Cardiac muscle cell (in vitro differentiated cells and primary cell): Measurements from ENCODE around the gene OGFOD2. TPM values are rescaled to one million over a fixed set of nuclear protein-coding genes. Genes with fewer than 3 reads are reported as not detected.

ENCODE experiments used
- DNase-seq, 2 donors: peaks; one replicate each; pipeline versions ENCODE4 v3.0.0 to v3.0.0-alpha.2; 2010 to 2017; ENCODE audit warnings: low read depth in 1 of 2, low spot score in 1 of 2
- H3K27ac ChIP-seq: fragments of 200-600 bp; sonication (generic); 2 replicates; pipeline ENCODE4 v1.5.1; 2016
- H3K27me3 ChIP-seq: fragments of 200-600 bp; sonication (generic); 2 replicates; pipeline ENCODE4 v1.6.0; 2016; ENCODE audit warnings: control low read depth
- H3K36me3 ChIP-seq: fragments of 200-600 bp; sonication (generic); 2 replicates; pipeline ENCODE4 v1.5.1; 2016; ENCODE audit warnings: control low read depth
- H3K4me1 ChIP-seq: fragments of 200-600 bp; sonication (generic); 2 replicates; pipeline ENCODE4 v1.8.1; 2017; ENCODE audit warnings: low read depth, mild to moderate bottlenecking, mixed run types
- H3K4me3 ChIP-seq: fragments of 200-600 bp; sonication (generic); 2 replicates; pipeline ENCODE4 v1.5.1; 2016; ENCODE audit warnings: mild to moderate bottlenecking
- H3K9me3 ChIP-seq: fragments of 200-600 bp; sonication (generic); 2 replicates; pipeline ENCODE4 v1.5.1; 2017; ENCODE audit warnings: low read depth, mild to moderate bottlenecking, control low read depth
- CTCF ChIP-seq: IDR thresholded peaks from 2 replicates; pipeline ENCODE4 v1.5.1; 2012; ENCODE audit warnings: low read depth, mild to moderate bottlenecking, low read length
- polyA plus RNA-seq: library from polyadenylated mRNA; unstranded; fragments of >200 nt; fragmentation: Nextera tagmentation; extraction: Ambion mirVana; gene quantifications from 2 replicates; pipeline ENCODE4 v1.2.1, GENCODE V29; 2016
- total RNA-seq: library from RNA; depleted of rRNA; stranded (reverse); fragments of >200 nt; gene quantifications from 2 replicates; pipeline ENCODE4 v1.2.3, GENCODE V29; 2016

OGFOD2 gene
- total and polyA plus RNA-seq, 2 experiments from 2014 or later: 41.8 to 44.4 TPM

- no peaks in the 10 kb centered on the region for H3K9me3 ChIP-seq
- TF ChIP-seq CTCF: no peak
- no peaks in the 10 kb centered on the region for H3K36me3 ChIP-seq
- no peaks in the 10 kb centered on the region for H3K27me3 ChIP-seq
- H3K27ac ChIP-seq: no peak overlapping the region
- H3K4me1 ChIP-seq: no peaks in the 10 kb centered on the region
- no peak overlapping the region for H3K4me3 ChIP-seq
- no peak for DNase-seq
Measured at GRCh38 chr12:122989874-122990419, 14.9 kb downstream of the OGFOD2 start.

- no peaks in the 10 kb centered on the region for H3K9me3 ChIP-seq
- H3K4me1 ChIP-seq: no peaks in the 10 kb centered on the region
- H3K4me3 ChIP-seq: no peak overlapping the region
- no peak overlapping the region for H3K27ac ChIP-seq
- DNase-seq: no peak
- H3K36me3 ChIP-seq: no peaks in the 10 kb centered on the region
- H3K27me3 ChIP-seq: no peaks in the 10 kb centered on the region
- TF ChIP-seq CTCF: no peak
Measured at GRCh38 chr12:122990561-122990960, 15.5 kb downstream of the OGFOD2 start.

- Histone ChIP-seq H3K4me1 (no peaks in the 10 kb centered on the region), H3K27me3 (no peaks in the 10 kb centered on the region)
- no peak for DNase-seq
Measured at GRCh38 chr12:122990961-122991622, 16.0 kb downstream of the OGFOD2 start.

GRCh38 chr12:122991623-122992275 is 16.7 kb downstream of the OGFOD2 start:
- Histone ChIP-seq H3K36me3 (no peaks in the 10 kb centered on the region), H3K9me3 (no peaks in the 10 kb centered on the region), H3K4me3 (no peak overlapping the region), H3K4me1 (no peaks in the 10 kb centered on the region), H3K27ac (no peak overlapping the region), H3K27me3 (no peaks in the 10 kb centered on the region)
- no peak for TF ChIP-seq CTCF
- DNase-seq: no peak

More at GRCh38 chr12:122990961-122991622, 16.0 kb downstream of the OGFOD2 start:
- Histone ChIP-seq H3K9me3 (no peaks in the 10 kb centered on the region), H3K27ac (no peak overlapping the region), H3K36me3 (no peaks in the 10 kb centered on the region), H3K4me3 (no peak overlapping the region)
- TF ChIP-seq CTCF: no peak

- no peak for DNase-seq
- Histone ChIP-seq H3K4me3 (no peak overlapping the region), H3K27me3 (no peaks in the 10 kb centered on the region), H3K9me3 (no peaks in the 10 kb centered on the region), H3K36me3 (no peaks in the 10 kb centered on the region), H3K27ac (no peak overlapping the region), H3K4me1 (no peaks in the 10 kb centered on the region)
- TF ChIP-seq CTCF: no peak
Measured at GRCh38 chr12:122992386-122992785, 17.3 kb downstream of the OGFOD2 start.
